Activated CD8-positive, alpha-beta memory T cell treated with anti-CD3 and anti-CD28 coated beads for 36 hours (primary cell): ENCODE measurements around the gene OR2A42. TPM values are rescaled to one million over a fixed set of nuclear protein-coding genes. Genes with fewer than 3 reads are reported as not detected.
"Not testable (repeated sequence)": the region's sequence is repeated elsewhere in the genome, so short reads cannot be mapped to it uniquely, and the experiment has no call there.

Source experiments
- CTCF ChIA-PET: fragments of 350-600 bp; sonication (Branson Sonifier 250); formaldehyde crosslinking; loops from one replicate; lab custom pipeline; 2021; ENCODE audit warnings: antibody characterized with exemption; lab: Charles Lee
- POLR2A ChIA-PET: fragments of 350-600 bp; sonication (Branson Sonifier 250); formaldehyde crosslinking; loops from one replicate; lab custom pipeline; 2021; ENCODE audit warnings: antibody characterized with exemption; lab: Charles Lee
- total RNA-seq, 2 experiments: library from RNA; stranded (reverse); gene quantifications; one replicate each; pipeline ENCODE4 v1.2.3, GENCODE V29; 2021

OR2A42 gene, protein sequence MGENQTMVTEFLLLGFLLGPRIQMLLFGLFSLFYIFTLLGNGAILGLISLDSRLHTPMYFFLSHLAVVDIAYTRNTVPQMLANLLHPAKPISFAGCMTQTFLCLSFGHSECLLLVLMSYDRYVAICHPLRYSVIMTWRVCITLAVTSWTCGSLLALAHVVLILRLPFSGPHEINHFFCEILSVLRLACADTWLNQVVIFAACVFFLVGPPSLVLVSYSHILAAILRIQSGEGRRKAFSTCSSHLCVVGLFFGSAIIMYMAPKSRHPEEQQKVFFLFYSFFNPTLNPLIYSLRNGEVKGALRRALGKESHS
- not detected for total RNA-seq

DNA sequence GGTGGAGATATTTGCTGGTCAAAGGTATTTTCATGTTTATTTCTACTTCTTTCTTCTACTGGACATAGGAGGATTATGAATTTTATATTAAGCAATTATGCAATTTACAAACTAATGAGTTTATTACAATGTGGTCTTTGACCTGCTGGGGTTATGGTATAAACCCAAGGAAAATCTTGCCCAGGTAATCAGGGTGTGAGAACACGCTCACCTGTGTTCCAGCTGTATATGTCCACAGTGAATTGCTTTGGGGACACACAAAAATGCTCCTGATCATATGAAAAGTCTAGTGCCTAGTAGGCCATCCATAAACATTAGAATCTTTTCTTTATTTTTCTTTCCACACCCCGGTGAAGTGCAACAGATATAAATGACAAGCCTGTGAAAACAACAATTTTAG lies at the start of gene OR2A42:
OR2A42 (minus strand) TSS at position 241 of the 400 bp plus-strand sequence. CDS start 6,762 bp downstream, outside the sequence.
- POLR2A ChIA-PET: not testable (repeated sequence)

DNA sequence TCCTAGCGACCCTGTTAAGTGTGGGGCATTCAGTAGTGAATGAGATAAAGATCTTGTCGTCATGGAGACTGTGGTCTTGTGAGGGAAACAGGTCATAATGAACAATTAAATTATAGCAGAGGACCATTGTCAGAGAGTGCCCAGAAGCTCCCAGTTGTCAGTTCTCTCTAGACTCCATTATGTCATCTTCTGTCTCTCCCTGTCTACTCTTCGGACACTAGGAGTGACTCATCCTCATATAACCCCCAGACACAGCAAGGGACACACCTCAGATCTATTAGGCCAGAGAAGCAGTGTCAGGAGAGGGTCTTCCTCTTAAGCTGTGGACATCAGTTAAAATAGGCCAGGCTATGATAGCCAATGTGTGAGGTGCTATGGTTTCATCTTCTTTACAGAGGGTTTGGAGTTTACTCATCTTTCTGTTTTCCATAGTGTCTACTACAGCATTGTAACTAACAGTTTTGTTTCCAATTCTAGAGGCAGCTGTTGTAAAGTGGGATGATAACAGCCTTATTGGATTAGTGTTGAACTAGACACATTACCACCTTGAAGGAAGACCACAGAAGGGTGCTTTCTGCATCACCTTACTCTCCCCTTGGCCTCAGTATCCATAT lies 47.9 kb upstream of the OR2A42 start:
- POLR2A ChIA-PET, CTCF ChIA-PET: not testable (repeated sequence)

More for the DNA sequence above, at the start of gene OR2A42:
- CTCF ChIA-PET: not testable (repeated sequence)

DNA sequence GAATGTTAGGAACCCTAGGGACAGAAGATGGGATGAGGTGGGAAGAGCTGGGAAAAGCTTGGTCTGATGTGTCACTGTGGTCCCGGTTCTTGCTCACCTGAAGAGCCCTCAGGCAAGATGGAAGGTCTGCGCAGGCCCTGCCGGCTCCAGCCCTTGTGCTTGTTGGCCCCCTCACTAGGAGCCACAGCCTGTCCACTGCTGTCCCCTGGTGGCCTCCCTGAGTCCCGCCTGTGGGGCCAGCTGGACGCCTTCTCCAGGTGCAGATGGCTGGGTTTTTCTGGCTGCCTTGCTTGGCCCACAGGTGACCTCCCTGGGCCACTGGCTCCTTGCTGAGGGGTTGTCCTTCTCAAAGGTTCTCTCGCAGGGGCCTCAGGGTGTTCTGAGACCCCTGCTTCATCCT lies 44.3 kb upstream of the OR2A42 start:
- POLR2A ChIA-PET, CTCF ChIA-PET: not testable (repeated sequence)

DNA sequence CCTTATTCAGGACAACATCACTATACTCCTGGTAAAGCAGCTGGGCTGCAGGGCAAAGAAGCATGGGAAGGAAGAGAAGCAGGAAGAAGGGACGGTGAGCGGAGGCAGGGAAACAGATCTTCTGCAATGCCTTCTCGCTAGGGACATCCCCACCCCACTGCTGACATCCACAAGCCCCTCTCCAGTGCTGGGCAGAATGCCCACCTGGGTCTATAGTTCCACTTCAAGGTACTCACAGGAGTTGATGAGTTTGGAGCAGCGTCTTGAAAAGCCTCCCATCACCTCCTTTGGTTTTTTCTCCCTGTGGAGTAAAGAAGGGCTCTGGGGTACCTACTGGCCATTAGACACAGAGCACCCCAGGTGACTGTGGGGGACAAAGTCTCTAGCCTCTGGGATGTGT lies 43.1 kb upstream of the OR2A42 start:
- POLR2A ChIA-PET, CTCF ChIA-PET: not testable (repeated sequence)

DNA sequence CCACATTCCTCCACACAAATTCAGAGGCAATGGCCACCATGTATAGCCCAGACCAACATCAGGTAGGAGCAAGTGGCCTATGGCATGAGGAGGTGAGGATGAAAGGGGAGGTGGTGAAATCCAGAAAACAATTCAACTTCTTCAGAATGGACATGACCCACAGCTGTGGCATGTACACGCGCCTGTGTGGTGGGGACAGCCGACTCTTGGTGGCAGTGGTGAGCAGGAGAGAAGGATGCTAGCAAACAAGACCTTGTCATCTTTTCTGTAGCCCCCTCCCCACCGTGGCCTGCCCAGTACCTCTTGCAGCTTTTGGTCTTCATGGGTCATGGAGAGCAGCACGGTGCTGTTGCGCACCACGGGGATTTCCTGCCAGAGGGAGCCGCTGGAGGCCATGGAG lies 42.6 kb upstream of the OR2A42 start:
- POLR2A ChIA-PET: not testable (repeated sequence)

DNA sequence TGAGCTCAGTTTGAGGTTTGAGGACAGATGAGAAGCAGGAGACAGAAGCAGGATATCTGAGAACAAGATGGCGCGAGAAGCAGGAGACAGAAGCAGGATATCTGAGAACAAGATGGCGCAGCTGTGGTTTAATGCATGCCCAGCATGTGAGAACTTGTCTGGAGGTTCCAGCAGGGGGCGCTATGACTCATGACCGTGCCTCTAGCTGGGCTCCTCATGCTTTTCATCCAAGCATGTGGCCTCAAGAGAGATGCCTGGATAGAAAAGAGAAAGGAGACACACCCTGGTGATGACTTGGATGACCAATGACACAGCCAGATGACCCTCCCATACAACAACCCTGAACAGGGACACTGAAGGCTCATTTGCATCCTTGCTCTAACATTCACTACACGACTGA lies 40.6 kb upstream of the OR2A42 start:
- POLR2A ChIA-PET, CTCF ChIA-PET: not testable (repeated sequence)

More for the DNA sequence above, 42.6 kb upstream of the OR2A42 start:
- CTCF ChIA-PET: not testable (repeated sequence)

DNA sequence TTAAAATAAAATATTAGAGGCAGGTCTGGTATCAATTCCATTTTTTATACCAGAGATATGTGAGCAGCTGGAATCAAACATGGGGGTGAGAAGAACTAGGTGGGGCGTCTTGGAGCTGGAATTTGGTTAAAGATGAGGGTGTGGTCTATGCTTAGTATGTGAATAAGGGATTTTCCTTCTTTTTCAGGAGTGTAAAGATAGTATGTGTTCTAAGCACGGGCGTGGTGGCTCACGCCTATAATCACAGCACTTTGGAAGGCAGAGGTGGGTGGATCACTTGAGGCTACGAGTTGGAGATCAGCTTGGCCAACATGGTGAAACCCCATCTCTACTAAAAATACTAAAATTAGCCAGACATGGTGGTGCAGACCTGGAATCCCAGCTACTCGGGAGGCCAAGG lies 35.9 kb upstream of the OR2A42 start:
- CTCF ChIA-PET, POLR2A ChIA-PET: not testable (repeated sequence)

DNA sequence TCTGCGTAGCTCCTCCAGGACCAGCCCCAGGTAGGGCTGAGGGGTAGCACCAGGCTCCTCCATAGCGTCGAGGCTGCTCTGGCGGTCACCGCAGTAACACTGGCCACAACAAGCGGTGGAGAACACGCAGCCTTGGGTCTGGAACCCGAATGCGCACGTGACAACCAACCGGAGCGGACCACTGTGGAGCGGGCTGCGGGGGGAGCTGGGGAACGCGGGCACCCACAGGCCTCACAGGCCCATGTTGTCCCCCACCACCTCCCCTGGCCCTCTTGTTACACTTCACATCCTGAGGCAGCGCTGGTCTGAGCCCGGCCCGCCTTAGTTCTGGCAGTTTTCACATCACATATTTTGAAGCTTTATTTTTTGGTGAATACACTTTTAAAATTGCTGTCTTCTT lies 29.8 kb upstream of the OR2A42 start, which contains the start of gene CTAGE8:
CTAGE8 (minus strand) TSS at position 101 of the 400 bp plus-strand sequence; CDS start at position 63, 38 bp downstream.
- POLR2A ChIA-PET, CTCF ChIA-PET: not testable (repeated sequence)

DNA sequence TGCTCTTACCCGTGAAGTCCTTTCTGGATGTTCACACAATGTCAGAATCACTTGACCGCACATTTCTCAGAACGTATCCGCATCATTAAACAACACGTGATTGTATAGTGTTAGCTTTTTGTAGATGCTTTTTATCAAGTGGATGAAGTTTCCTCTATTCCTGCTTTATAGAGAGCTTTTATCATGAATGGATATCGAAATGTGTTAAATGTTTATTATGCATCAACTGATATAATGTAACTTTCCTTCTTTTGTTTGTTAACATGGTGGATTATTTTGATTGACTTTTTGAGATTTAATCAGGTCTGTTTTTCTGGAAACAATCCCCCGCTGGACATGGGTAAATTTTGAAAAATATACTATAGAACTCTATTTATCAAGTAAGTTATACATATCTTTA lies 25.3 kb upstream of the OR2A42 start, which contains the start of gene OR2A7:
OR2A7 (minus strand) TSS at position 101 of the 400 bp plus-strand sequence. CDS start 5,164 bp downstream, outside the sequence.
- CTCF ChIA-PET, POLR2A ChIA-PET: not testable (repeated sequence)

DNA sequence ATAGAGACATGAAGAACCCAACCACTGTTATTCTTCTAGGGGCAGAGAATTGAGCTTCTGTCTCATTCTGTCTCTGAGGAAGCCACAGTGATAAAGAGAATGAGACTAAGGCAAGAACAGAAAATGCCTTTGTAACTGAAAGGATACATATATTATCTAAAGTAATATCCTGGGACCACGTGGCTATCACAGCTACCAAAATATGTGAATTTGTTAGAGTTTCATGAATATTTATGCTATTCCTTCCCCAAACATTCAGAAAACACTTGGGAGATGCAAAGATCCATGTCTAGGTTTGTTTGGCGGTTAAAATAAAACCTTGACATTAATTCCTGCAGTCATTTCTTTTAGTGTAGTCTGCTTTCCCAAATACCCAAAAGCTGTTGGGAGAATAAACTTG lies 22.7 kb upstream of the OR2A42 start:
- CTCF ChIA-PET, POLR2A ChIA-PET: not testable (repeated sequence)

DNA sequence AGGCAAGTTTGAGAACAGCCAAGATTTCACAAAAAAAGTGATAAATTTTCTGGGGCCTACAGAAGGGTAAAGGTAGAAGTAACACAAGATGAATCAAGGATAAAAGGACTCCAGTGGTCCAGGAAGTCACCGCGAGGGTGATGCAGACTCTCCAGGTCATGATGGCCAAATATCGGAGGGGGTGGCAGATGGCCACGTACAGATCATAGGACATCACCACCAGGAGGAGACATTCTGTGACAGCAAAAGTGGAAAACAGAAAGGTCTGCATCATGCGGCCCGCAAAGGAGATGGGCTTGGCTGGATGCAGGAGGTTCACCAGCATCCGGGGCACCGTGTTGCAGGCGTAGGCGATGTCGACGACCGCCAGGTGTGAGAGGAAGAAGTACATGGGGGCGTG lies 19.7 kb upstream of the OR2A42 start:
- CTCF ChIA-PET, POLR2A ChIA-PET: not testable (repeated sequence)

DNA sequence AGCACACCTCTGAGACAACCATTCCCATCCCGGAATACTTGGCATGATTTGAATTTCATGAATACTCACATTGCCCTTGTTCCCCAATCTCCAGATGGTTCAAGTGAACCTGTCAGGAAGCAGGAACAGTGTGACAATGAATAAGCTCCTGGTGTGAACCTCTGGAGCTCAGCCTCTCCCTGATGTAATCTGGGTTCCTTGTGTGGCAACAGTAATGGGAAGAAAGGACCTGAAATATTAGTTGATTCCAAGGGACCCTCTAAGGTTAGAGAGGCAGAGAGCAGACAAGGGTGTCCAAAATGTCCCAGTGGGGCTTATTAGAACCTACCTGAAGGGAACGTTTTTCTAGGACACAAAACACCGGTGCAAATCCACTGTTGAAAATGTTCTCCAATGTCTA lies 16.7 kb upstream of the OR2A42 start:
- POLR2A ChIA-PET: no interaction called here
- CTCF ChIA-PET: no interaction called here

DNA sequence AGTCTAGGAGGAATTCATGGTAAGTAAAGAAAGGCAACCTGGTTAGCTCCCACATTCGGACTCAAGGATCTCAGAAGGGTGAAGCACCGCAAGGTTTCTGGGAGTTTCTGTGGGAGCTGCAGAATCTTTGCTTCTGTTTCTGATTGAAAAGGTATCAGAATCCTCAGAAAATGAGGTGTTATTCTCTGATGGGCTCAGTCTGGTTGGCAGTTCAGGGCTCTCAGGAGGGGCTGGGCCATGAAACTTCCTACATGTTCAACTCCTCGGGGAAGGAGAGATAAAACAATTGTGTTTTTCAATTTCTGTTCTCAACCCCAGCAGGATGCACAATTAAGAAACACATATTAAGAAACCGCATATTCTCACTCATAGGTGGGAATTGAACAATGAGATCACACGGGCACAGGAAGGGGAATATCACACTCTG lies 16.1 kb upstream of the OR2A42 start:
- ChIA-PET CTCF (no interaction called here), POLR2A (no interaction called here)

DNA sequence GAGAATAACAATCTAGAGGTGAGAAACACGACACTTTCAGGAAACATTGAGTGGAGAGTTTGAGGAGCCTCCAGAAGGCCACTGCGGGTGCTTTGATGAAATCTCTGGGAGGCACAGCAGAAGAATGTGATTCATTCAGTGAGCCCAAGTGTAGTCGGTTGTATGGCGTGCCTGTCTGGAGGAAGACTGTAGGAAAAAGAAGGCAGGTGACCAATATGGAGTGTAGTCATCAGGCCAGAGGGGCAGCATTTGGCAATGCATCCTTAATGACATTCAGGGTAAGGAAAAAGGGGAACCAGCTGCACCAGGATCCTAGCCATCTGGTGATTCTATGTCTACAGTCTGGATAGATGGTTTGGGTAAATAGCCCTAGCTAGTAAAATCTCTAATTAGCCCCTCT lies 12.9 kb upstream of the OR2A42 start:
- CTCF ChIA-PET, POLR2A ChIA-PET: not testable (repeated sequence)

DNA sequence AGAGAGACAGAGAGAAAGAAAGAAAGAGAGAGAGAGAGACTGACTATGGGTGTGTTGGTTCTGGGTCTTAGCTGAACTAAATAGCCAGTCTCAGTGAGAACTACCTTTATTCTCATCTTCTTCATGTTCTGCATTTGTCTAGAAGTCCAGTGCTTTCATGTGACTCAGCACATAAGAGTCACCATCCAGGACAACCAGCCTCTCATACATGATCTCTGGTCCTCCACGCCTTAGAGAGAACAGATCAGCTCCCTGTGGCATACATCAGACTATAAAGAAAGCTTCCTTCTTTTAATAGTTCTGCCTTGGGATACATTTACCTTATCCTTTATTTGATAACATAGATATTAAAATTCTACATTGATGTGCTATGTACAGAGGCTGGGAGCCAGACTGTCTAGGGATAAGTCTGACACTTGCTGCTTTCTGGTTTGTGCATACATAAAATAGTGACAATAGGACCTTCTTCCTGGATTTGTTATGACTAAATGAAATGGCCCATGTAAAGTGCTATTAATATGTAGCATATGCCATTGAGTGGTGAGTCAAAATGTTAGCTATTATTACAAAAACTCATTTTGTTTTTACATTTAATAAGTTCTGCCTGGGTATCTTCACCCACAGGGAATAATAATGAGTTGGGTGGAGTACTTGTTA lies 8.4 kb upstream of the OR2A42 start:
- CTCF ChIA-PET, POLR2A ChIA-PET: not testable (repeated sequence)

DNA sequence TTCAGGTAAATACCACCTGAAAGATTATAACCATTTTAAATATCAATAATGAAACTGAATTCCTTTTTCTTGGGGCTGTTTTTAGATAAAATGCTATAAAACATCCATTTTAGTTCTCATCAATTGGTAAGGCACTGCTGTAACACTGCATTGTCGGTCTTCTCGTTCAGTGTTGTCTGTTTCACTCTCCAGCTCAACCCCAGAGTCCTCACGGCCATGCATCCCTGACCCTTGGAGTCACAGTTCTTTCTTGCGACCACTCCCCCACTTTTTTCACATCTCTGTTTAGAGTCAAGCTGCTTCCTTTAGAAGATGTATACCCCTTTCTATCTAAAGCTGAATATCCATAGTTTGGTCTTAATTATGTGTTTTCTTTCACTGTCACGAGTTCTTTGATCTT lies 7.6 kb upstream of the OR2A42 start:
- CTCF ChIA-PET: not testable (repeated sequence)

DNA sequence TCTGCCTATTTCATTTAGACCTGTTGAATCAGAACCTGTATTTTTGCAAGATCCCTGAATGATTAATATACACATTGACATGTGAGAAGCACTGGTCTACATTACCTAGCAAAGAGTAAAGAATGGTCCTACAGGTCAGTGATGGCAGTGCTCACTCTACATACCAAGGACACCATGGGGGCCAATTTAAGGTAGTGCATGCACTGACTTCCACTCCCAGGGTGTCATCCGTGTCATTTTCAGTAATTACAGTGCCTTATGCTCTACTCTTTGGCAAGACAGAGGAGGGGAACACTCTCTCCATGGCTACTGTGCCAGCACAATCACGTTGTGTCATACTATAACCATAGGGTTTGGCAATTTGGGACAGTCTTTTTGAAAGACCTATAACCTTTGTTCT lies 6.0 kb upstream of the OR2A42 start:
- CTCF ChIA-PET, POLR2A ChIA-PET: not testable (repeated sequence)

More for the DNA sequence above, 7.6 kb upstream of the OR2A42 start:
- POLR2A ChIA-PET: not testable (repeated sequence)

DNA sequence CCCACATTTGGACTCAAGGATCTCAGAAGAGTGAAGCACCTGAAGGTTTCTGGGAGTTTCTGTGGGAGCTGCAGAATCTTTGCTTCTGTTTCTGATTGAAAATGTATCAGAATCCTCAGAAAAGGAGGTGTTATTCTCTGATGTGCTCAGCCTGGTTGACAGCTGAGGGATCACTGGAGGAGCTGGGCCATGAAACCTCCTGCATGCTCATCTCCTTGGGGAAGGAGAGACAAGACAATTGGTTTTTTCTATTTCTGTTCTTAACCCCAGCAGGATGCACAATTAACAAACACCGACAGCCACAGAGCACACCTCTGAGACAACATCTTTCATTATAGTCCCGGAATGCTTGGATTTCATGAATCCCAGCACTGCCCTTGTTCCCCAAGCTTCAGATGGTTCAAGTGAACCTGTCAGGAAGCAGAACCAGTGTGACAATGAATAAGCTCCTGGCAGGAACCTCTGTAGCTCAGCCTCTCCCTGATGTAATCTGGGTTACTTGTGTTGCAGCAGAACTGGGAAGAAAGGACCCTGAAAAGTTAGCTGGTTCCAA lies 799 bp downstream of the OR2A42 start:
- POLR2A ChIA-PET, CTCF ChIA-PET: not testable (repeated sequence)

DNA sequence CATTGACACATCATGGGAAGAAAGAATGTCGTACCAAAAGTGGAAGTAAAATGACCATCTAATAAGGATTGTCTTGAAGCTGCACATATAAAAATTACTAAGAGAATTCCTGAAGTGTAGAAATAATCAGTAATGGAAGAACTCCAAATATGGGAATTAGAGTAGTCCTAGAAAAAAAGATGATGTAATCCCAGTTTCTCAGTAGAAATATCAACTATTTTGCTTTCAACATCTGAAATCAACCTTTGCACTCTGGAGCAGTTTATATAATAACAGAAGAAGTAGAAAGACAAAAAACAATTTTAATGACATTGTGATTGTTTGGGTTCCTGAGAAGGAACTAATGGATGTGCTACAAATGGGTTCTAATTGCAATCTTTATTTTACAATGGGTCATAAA lies 6.4 kb downstream of the OR2A42 start:
- CTCF ChIA-PET, POLR2A ChIA-PET: not testable (repeated sequence)

DNA sequence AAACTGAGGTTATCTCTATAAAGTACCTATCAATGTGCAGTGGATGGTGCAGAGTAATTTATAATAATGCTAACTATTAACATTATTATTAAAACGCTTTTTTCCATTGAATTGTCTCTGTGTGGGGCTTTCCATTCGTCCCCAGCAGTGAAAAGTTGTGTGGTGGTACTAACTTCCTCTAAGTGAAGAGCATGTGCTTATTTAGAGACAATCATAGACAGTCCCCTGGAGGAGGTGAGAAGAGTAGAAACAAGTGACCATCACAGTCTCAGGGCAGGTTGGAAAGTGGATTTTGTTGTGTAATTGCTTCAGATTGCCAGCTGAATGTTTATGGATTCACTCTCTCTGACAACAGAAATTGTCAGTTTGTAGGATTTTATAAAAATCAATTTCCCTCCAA lies 8.4 kb downstream of the OR2A42 start:
- POLR2A ChIA-PET, CTCF ChIA-PET: not testable (repeated sequence)
